WTC11 (cell line): Measurements from ENCODE around the gene FGFR3. TPM values are rescaled to one million over a fixed set of nuclear protein-coding genes. Genes with fewer than 3 reads are reported as not detected.

Experiments
- ATAC-seq: fragments of 200-7000 bp; cut with Tn5 transposase; 2 replicates; pipeline ENCODE4 v1.10.0; 2021; ENCODE audit warnings: mild to moderate bottlenecking, moderate library complexity
- CTCF ChIA-PET: fragments of 300-600 bp; sonication (Branson Sonifier 250); formaldehyde crosslinking; loops from one replicate; lab custom pipeline; 2021; ENCODE audit warnings: antibody characterized with exemption; lab: Charles Lee
- POLR2A ChIA-PET: fragments of 350-600 bp; sonication (Branson Sonifier 250); formaldehyde crosslinking; loops from one replicate; lab custom pipeline; 2021; ENCODE audit warnings: antibody characterized with exemption; lab: Charles Lee
- DNase-seq: peaks from one replicate; pipeline ENCODE4 v3.0.0; 2021; ENCODE audit warnings: low spot score
- H3K27ac Mint-ChIP-seq: 2 replicates; pipeline ENCODE4 v1.8.0; 2021; ENCODE audit warnings: mixed read lengths
- H3K27me3 Mint-ChIP-seq: 2 replicates; pipeline ENCODE4 v1.8.0; 2021; ENCODE audit warnings: low read depth, mild to moderate bottlenecking, moderate library complexity, mixed read lengths
- H3K36me3 Mint-ChIP-seq: 2 replicates; pipeline ENCODE4 v1.8.0; 2021; ENCODE audit warnings: mixed read lengths
- H3K4me1 Mint-ChIP-seq: 2 replicates; pipeline ENCODE4 v1.8.0; 2022; ENCODE audit warnings: mixed read lengths
- H3K4me3 Mint-ChIP-seq: 2 replicates; pipeline ENCODE4 v1.8.0; 2021; ENCODE audit warnings: mild to moderate bottlenecking, moderate library complexity, mixed read lengths
- H3K9me3 Mint-ChIP-seq: 2 replicates; pipeline ENCODE4 v1.8.0; 2021; ENCODE audit warnings: mixed read lengths
- CREB1 ChIP-seq: sonication (generic); formaldehyde crosslinking; IDR thresholded peaks from 2 replicates; pipeline ENCODE4 v1.8.0; 2023; ENCODE audit warnings: mild to moderate bottlenecking, missing genetic modification reagents
- ESRRA ChIP-seq: sonication (generic); formaldehyde crosslinking; IDR thresholded peaks from 2 replicates; pipeline ENCODE4 v1.8.1; 2022; ENCODE audit warnings: mild to moderate bottlenecking, missing genetic modification reagents, borderline replicate concordance
- FOXK1 ChIP-seq: sonication (generic); formaldehyde crosslinking; IDR thresholded peaks from 2 replicates; pipeline ENCODE4 v1.8.0; 2022; ENCODE audit warnings: mild to moderate bottlenecking, moderate library complexity, missing genetic modification reagents
- KAT7 ChIP-seq: sonication (generic); formaldehyde crosslinking; IDR thresholded peaks from 2 replicates; pipeline ENCODE4 v1.8.1; 2023; ENCODE audit warnings: missing genetic modification reagents, mild to moderate bottlenecking, borderline replicate concordance
- NR2C2 ChIP-seq: sonication (generic); formaldehyde crosslinking; IDR thresholded peaks from 2 replicates; pipeline ENCODE4 v1.8.0; 2022; ENCODE audit warnings: mild to moderate bottlenecking, missing genetic modification reagents
- SMAD3 ChIP-seq: sonication (generic); formaldehyde crosslinking; IDR thresholded peaks from 2 replicates; pipeline ENCODE4 v1.8.0; 2022; ENCODE audit warnings: missing genetic modification reagents, mild to moderate bottlenecking, borderline replicate concordance
- SP1 ChIP-seq: sonication (generic); formaldehyde crosslinking; conservative IDR thresholded peaks from 2 replicates; pipeline ENCODE4 v1.8.1; 2022; ENCODE audit warnings: missing genetic modification reagents
- ZNF121 ChIP-seq: sonication (generic); formaldehyde crosslinking; IDR thresholded peaks from 2 replicates; pipeline ENCODE4 v1.8.0; 2023; ENCODE audit warnings: missing genetic modification reagents
- ZNF671 ChIP-seq: fragments of 250-450 bp; sonication (Bioruptor Pico); IDR thresholded peaks from 2 replicates; pipeline ENCODE4 v1.8.0; 2021; ENCODE audit warnings: mild to moderate bottlenecking
- total RNA-seq: library from RNA; stranded (reverse); gene quantifications from 3 replicates; pipeline ENCODE4 v1.2.3, GENCODE V29; 2021
- TF ChIP-seq, protein P1 (sequence below): sonication (generic); formaldehyde crosslinking; IDR thresholded peaks from 2 replicates; pipeline ENCODE4 v1.8.0; 2023; ENCODE audit warnings: mild to moderate bottlenecking, missing genetic modification reagents
- TF ChIP-seq, protein P2 (sequence below): sonication (generic); formaldehyde crosslinking; IDR thresholded peaks from 2 replicates; pipeline ENCODE4 v1.8.1; 2023; ENCODE audit warnings: mild to moderate bottlenecking, missing genetic modification reagents, moderate library complexity
- TF ChIP-seq, protein P3 (sequence below): sonication (generic); formaldehyde crosslinking; IDR thresholded peaks from 2 replicates; pipeline ENCODE4 v1.8.1; 2022; ENCODE audit warnings: missing genetic modification reagents, borderline replicate concordance
- TF ChIP-seq, protein P4 (sequence below): sonication (generic); formaldehyde crosslinking; IDR thresholded peaks from 2 replicates; pipeline ENCODE4 v1.8.0; 2022; ENCODE audit warnings: mild to moderate bottlenecking, missing genetic modification reagents
- TF ChIP-seq, protein P5 (sequence below): fragments of 250-450 bp; sonication (Bioruptor Pico); IDR thresholded peaks from 2 replicates; pipeline ENCODE4 v1.8.0; 2021; ENCODE audit warnings: mild to moderate bottlenecking
- TF ChIP-seq, protein P6 (sequence below): sonication (generic); formaldehyde crosslinking; IDR thresholded peaks from 2 replicates; pipeline ENCODE4 v1.8.1; 2022; ENCODE audit warnings: low read depth, missing genetic modification reagents, borderline replicate concordance

FGFR3 gene
- total RNA-seq, 1 experiment from 2014 or later, result 19.9 TPM

DNA sequence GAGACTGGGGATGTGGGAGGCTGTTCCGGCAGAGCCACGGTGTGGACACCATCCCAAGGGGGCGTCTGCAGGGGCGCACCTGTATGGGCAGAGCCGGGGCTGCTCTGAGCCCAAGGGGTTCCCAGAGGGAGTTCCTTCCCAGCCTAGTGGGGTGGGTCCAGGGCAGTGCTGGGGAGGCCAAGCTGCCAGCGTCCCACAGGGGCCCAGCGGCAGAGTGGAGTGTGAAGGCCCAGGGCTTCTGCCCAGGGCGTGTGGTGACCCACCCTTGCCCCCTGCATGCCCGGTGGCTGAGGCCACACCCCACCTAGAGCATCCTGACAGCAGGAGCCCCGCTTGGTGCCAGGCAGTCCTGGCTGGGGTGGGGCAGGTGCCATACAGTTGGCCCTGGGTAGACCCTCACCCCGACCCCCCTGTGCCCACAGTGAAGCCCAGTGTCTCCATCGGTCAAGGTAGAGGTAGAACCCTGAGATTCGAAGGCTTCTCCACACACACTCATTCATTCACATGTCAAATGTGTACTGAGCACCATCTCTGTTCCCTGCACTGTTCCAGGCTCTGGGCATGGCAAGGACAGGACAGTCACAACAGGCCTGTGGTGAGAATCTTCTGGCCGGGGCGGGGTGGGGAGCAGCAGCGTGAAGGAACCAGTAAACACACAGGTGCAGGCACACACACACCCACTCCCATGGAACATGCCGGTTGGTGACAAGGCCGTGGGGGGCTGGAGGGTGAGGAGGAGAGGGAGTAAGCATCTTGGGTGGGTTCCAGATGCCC, 42.5 kb upstream of the FGFR3 start:
- POLR2A ChIA-PET, result no interaction called here

DNA sequence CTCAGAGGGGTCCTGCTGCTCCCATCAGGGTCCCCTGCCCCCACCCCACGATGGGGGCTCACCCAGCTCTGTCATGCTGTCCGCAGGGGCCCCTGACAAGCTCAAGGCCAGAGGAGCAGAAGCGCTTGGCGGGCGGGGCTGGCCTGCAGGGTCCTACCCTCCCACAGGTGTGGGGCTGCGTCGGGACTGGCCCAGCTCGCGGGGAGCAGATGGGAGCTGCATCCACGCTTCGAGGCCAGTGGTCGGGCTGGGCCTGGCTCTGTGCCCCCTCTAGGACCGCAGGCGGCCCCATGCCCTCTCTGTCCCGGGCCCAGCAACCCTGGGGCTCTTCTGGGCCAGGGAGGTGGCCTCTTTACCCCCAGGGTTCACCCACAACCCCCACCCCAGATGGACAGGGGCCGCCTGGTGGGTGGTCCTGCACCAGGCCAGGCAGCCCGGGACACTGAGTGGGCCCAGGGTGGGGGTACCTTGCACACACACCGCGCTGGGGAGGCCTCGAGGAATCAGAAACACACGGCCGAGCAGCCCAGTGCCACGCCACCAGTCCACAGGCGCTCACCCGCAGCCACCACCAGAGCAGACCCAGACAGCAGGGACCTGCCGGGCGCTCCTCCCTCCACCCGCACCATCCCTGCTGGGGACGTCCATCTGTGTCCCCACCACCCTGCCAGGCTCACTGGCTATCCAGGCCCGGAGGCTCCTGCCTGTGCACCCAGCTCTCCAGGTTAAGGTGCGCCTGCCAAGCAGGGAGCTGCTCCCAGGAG, 41.8 kb upstream of the FGFR3 start:
- POLR2A ChIA-PET, result interaction anchor here (1.0 to 1.3 kb wide), 2 partner anchors 14 to 43 kb away, joined by 3 to 4 read pairs; no protein-coding TSS in a partner anchor
- Mint-ChIP-seq H3K27ac (no peak overlapping the region), H3K4me3 (no peak overlapping the region), H3K36me3 (no peaks in the 10 kb centered on the region), H3K9me3 (no peaks in the 10 kb centered on the region), H3K27me3 (peaks cover 2% of the 10 kb centered on the region; the same call in 1 of the 2 replicates), H3K4me1 (no peaks in the 10 kb centered on the region)
- TF ChIP-seq, protein P1, sequence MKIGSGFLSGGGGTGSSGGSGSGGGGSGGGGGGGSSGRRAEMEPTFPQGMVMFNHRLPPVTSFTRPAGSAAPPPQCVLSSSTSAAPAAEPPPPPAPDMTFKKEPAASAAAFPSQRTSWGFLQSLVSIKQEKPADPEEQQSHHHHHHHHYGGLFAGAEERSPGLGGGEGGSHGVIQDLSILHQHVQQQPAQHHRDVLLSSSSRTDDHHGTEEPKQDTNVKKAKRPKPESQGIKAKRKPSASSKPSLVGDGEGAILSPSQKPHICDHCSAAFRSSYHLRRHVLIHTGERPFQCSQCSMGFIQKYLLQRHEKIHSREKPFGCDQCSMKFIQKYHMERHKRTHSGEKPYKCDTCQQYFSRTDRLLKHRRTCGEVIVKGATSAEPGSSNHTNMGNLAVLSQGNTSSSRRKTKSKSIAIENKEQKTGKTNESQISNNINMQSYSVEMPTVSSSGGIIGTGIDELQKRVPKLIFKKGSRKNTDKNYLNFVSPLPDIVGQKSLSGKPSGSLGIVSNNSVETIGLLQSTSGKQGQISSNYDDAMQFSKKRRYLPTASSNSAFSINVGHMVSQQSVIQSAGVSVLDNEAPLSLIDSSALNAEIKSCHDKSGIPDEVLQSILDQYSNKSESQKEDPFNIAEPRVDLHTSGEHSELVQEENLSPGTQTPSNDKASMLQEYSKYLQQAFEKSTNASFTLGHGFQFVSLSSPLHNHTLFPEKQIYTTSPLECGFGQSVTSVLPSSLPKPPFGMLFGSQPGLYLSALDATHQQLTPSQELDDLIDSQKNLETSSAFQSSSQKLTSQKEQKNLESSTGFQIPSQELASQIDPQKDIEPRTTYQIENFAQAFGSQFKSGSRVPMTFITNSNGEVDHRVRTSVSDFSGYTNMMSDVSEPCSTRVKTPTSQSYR (CRISPR knock-in tag), result no peak
- TF ChIP-seq, protein P2, sequence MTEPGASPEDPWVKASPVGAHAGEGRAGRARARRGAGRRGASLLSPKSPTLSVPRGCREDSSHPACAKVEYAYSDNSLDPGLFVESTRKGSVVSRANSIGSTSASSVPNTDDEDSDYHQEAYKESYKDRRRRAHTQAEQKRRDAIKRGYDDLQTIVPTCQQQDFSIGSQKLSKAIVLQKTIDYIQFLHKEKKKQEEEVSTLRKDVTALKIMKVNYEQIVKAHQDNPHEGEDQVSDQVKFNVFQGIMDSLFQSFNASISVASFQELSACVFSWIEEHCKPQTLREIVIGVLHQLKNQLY (CRISPR knock-in tag), result no peak
- TF ChIP-seq, protein P3, sequence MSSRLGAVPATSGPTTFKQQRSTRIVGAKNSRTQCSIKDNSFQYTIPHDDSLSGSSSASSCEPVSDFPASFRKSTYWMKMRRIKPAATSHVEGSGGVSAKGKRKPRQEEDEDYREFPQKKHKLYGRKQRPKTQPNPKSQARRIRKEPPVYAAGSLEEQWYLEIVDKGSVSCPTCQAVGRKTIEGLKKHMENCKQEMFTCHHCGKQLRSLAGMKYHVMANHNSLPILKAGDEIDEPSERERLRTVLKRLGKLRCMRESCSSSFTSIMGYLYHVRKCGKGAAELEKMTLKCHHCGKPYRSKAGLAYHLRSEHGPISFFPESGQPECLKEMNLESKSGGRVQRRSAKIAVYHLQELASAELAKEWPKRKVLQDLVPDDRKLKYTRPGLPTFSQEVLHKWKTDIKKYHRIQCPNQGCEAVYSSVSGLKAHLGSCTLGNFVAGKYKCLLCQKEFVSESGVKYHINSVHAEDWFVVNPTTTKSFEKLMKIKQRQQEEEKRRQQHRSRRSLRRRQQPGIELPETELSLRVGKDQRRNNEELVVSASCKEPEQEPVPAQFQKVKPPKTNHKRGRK (CRISPR knock-in tag), result no peak
- TF ChIP-seq ZNF121 (CRISPR knock-in tag) (no peak), FOXK1 (CRISPR knock-in tag) (no peak), KAT7 (CRISPR knock-in tag) (no peak), ZNF671 (no peak), SMAD3 (CRISPR knock-in tag) (no peak), ESRRA (CRISPR knock-in tag) (no peak), CREB1 (CRISPR knock-in tag) (no peak), SP1 (no peak)
- TF ChIP-seq, protein P4, sequence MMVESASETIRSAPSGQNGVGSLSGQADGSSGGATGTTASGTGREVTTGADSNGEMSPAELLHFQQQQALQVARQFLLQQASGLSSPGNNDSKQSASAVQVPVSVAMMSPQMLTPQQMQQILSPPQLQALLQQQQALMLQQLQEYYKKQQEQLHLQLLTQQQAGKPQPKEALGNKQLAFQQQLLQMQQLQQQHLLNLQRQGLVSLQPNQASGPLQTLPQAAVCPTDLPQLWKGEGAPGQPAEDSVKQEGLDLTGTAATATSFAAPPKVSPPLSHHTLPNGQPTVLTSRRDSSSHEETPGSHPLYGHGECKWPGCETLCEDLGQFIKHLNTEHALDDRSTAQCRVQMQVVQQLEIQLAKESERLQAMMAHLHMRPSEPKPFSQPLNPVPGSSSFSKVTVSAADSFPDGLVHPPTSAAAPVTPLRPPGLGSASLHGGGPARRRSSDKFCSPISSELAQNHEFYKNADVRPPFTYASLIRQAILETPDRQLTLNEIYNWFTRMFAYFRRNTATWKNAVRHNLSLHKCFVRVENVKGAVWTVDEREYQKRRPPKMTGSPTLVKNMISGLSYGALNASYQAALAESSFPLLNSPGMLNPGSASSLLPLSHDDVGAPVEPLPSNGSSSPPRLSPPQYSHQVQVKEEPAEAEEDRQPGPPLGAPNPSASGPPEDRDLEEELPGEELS, result no peak
- TF ChIP-seq, protein P5, sequence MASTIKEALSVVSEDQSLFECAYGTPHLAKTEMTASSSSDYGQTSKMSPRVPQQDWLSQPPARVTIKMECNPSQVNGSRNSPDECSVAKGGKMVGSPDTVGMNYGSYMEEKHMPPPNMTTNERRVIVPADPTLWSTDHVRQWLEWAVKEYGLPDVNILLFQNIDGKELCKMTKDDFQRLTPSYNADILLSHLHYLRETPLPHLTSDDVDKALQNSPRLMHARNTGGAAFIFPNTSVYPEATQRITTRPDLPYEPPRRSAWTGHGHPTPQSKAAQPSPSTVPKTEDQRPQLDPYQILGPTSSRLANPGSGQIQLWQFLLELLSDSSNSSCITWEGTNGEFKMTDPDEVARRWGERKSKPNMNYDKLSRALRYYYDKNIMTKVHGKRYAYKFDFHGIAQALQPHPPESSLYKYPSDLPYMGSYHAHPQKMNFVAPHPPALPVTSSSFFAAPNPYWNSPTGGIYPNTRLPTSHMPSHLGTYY (CRISPR knock-in tag), result no peak
- TF ChIP-seq, protein P6, sequence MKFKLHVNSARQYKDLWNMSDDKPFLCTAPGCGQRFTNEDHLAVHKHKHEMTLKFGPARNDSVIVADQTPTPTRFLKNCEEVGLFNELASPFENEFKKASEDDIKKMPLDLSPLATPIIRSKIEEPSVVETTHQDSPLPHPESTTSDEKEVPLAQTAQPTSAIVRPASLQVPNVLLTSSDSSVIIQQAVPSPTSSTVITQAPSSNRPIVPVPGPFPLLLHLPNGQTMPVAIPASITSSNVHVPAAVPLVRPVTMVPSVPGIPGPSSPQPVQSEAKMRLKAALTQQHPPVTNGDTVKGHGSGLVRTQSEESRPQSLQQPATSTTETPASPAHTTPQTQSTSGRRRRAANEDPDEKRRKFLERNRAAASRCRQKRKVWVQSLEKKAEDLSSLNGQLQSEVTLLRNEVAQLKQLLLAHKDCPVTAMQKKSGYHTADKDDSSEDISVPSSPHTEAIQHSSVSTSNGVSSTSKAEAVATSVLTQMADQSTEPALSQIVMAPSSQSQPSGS, result no peak
- no peak for DNase-seq
- ATAC-seq, result no peak
- CTCF ChIA-PET, result interaction anchor here (0.7 to 2.7 kb wide), 11 partner anchors 14 to 160 kb away, joined by 3 to 30 read pairs (median 7); partner anchors contain the start of gene FGFR3

More for the DNA sequence above, 42.5 kb upstream of the FGFR3 start:
- H3K9me3 Mint-ChIP-seq, result no peaks in the 10 kb centered on the region
- H3K4me3 Mint-ChIP-seq, result no peak overlapping the region
- H3K27ac Mint-ChIP-seq, result no peak overlapping the region
- CTCF ChIA-PET, result interaction anchor here (1.0 to 4.1 kb wide), 7 partner anchors 15 to 59 kb away, joined by 3 to 188 read pairs (median 28); partner anchors contain the start of gene FGFR3
- H3K27me3 Mint-ChIP-seq, result peaks cover 2% of the 10 kb centered on the region; the same call in 1 of the 2 replicates
- no peaks in the 10 kb centered on the region for H3K36me3 Mint-ChIP-seq
- no peak for DNase-seq
- no peak for TF ChIP-seq NR2C2 (CRISPR knock-in tag)
- H3K4me1 Mint-ChIP-seq, result no peaks in the 10 kb centered on the region
- no peak for ATAC-seq
